Suppressor macrophage (primary cell): Measurements from ENCODE around the gene CYP2S1.

Experiments used
- DNase-seq, 4 experiments: peaks; one replicate each; pipeline ENCODE4 v3.0.0-alpha.2; 2020 to 2022

The CYP2S1 gene

GRCh38 chr19:41194157-41194552 lies 1.1 kb downstream of the CYP2S1 start:
- DNase-seq = peak; percentile 48 to 75 (median 70)

- peak; percentile 75 to 90 (median 84) for DNase-seq
These were observed 2.9 kb downstream of the CYP2S1 start for GRCh38 chr19:41195675-41196497.

- no peak for DNase-seq
These were observed 5.5 kb downstream of the CYP2S1 start for GRCh38 chr19:41198559-41198958.

- DNase-seq = no peak
These were observed 10.4 kb downstream of the CYP2S1 start for GRCh38 chr19:41203371-41203770.

GRCh38 chr19:41204338-41204737 lies 11.3 kb downstream of the CYP2S1 start:
- peak; percentile 89 to 92 (median 91) for DNase-seq

DNA sequence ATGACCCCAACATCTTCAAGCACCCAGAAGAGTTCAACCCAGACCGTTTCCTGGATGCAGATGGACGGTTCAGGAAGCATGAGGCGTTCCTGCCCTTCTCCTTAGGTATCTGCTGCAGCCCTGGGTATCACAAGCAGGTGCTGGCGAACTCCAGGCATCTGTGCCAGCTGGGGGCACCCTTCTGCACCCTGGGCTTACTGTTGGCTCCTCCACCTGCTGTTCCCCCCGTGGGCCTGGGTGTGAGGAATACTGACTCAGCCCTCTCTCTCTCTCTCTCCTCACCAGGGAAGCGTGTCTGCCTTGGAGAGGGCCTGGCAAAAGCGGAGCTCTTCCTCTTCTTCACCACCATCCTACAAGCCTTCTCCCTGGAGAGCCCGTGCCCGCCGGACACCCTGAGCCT lies 13.0 kb downstream of the CYP2S1 start:
- DNase-seq = peak in 1 of 4 experiments; percentile 16

- no peak for DNase-seq
These were observed 13.4 kb downstream of the CYP2S1 start for GRCh38 chr19:41206456-41206855.

DNA sequence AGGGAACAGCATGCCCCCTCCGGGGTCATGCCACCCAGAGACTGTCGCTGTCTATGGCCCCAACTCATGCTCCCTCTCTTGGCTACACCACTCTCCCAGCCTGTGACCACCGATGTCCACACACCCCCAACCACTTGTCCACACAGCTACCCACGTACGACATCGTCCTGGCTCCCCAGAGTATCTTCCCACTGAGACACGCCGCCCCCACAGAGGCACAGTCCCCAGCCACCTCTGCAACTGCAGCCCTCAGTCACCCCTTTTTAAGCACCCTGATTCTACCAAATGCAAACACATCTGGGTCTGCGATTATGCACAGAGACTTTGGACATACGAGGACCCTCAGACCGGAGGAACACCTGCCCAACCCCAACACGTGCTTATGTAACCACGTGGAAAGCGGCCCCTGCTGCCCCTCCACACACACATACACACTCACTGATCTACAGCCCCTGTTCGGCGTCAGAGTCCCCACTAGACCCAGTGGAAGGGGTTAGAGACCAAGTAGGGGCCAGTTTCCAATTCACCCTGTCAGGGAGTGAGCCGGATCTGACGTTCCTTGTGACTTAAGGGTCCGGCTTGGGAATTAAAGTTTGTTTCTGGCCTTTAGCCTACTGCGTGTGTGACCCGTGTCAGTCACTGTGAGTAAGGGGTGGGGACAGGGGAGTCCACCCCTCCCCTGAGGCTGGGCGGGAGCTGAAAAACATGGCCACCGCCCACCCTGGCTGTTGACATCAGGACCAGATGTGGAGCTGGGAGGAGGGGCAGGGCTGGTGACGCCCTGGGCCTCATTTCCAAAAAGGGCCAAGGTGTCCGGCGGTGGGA lies 14.1 kb downstream of the CYP2S1 start:
- no peak for DNase-seq

- DNase-seq = no peak
These were observed 21.1 kb downstream of the CYP2S1 start for GRCh38 chr19:41214161-41214560.

DNA sequence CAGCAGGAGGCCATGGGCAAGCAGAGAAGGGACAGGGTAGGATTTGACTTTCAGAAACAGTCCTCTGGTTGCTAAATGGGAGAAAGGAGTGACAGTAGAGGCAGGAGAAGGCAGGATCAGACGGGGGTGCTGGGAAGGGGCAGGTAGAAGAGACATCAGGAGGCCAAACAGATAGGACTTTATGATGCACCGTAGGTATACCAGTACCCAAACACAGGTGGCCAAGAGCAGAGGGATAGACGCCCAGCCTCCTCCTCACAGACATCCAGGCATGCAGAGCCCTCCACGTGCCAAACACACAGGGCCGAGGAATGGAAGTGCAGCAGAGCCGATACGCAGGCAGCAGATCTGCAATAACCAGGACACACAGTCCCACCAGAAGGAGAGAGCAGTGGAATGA lies 24.7 kb downstream of the CYP2S1 start:
- no peak for DNase-seq

GRCh38 chr19:41218249-41218614 lies 25.2 kb downstream of the CYP2S1 start:
- no peak for DNase-seq

DNA sequence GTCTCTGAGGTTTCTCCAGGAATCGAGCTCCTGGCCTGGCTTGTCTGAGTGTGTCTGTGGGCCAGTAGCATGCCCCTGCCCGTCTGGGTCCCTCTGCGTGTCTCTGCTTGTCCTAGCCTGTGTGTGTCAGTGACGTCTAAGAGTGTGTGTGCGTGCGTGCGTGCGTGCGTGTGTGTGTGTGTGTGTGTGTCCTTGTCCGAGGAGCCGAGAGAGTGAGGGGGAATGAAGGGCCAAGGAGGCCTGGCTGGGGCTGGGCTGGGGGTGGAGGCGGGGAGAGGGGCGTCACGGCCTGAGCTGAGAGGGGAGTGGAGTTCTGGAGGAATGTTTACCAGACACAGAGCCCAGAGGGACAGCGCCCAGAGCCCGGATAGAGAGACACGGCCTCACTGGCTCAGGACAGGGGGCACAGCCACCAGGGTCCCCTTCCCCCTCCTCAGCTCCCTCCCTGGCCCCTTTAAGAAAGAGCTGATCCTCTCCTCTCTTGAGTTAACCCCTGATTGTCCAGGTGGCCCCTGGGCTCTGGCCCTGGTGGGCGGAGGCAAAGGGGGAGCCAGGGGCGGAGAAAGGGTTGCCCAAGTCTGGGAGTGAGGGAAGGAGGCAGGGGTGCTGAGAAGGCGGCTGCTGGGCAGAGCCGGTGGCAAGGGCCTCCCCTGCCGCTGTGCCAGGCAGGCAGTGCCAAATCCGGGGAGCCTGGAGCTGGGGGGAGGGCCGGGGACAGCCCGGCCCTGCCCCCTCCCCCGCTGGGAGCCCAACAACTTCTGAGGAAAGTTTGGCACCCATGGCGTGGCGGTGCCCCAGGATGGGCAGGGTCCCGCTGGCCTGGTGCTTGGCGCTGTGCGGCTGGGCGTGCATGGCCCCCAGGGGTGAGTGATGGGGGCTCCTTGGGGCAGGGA lies 25.8 kb downstream of the CYP2S1 start, which contains the start of gene AXL:
Gene AXL (plus strand): TSS at position 609 of the 893 bp plus-strand sequence. CDS start 170 bp downstream, at position 779.
- DNase-seq = no peak

GRCh38 chr19:41219924-41220567 lies 27.0 kb downstream of the CYP2S1 start:
- DNase-seq = no peak

DNA sequence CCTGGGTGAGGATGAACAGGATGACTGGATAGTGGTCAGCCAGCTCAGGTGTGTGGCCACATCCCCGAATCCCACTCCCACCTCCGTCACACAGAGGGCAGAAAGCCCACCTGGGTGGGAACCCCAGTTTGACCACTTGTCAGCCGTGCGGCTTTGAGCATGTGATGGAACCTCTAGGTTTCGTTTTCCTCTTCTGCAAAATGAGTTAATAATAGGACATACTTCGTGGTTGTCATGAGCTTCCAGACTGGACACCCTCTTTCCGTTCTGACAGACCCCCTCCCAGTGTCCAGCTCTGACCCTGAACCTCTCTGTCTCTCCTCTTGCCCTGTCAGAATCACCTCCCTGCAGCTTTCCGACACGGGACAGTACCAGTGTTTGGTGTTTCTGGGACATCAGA lies 27.8 kb downstream of the CYP2S1 start:
- peak in 2 of 4 experiments; percentile 24 to 26 for DNase-seq

GRCh38 chr19:41221514-41222205 lies 28.6 kb downstream of the CYP2S1 start:
- DNase-seq = no peak

GRCh38 chr19:41222240-41222639 lies 29.2 kb downstream of the CYP2S1 start:
- no peak for DNase-seq

- no peak for DNase-seq
These were observed 30.6 kb downstream of the CYP2S1 start for GRCh38 chr19:41223431-41224234.

DNA sequence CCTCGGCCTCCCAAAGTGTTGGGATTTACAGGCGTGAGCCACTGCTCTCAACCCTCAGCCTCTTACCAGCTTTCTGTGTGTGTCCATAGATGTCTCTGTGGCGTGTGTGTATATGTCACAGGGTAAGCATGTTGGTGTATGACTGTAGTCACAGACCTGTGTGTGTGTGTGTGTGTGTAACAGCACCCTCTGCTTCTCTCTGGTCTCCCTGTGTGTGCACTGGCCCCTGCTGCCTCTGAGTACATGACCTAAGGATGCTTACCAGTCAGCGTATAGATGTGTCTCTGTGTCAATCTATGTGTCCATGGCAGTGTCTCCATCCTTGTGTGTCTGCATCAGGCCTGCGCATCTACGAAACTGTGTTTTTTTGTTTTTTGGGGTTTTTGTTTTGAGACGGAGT lies 31.6 kb downstream of the CYP2S1 start:
- no peak for DNase-seq

DNA sequence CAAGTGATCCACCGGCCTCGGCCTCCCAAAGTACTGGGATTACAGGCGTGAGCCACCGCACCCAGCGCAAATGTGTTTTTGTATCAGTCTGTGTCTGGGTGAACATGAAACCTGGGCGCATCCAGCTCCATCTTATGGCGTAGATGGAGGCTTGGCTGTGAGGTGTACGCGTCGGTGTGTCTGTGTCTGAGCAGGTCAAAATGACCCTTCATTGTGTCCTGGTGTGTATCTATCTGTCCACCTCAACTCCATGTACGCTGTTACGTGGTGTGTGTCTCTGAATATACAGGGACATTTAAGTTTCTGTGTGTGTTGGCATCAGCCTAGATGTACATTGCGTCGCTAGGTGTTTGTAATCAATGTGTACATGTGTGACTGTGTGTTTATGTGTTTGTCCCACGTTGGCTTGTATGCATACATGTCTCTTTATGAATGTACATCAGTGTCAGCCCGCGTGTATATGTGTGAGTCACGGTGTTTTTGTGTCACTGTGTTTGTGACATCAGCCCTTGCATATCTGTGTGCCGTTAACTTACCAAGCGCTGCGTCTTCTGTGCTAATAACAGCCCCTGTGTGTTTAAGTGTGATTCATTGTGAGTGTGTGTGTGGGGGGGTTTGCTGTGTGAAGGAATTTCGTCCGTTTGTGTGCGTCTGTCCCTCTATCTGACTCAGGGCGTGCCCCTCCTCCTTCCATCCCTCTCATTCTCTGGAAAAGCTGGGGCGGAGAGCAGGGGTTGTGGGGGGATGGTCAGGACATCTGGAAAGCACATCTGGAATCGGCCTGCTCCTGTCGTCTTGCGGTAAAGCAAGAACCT lies 32.4 kb downstream of the CYP2S1 start:
- peak; percentile 48 to 87 (median 60) for DNase-seq
